Measurements from ENCODE around the gene P3H2.

DNA sequence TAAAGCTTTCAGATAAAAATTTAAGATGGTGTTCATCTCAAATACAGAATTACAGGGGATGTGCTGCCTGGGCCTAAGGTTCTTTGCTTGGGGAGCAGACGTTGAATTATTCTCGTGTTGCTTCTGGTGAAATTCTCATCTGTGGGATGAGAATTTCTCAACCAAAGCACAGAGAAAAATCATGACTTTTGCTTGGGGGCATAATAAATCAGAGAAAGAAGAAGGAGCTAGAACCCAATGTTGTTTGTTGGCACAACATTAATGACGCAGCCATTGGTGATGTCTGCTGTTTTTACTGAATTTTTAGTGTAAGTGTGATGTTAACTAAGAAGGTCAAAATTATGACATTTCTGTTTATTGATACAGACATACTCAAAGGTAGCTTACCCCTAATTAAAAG, 35.7 kb downstream of the P3H2 start:
- TF ChIP-seq, protein P1, sequence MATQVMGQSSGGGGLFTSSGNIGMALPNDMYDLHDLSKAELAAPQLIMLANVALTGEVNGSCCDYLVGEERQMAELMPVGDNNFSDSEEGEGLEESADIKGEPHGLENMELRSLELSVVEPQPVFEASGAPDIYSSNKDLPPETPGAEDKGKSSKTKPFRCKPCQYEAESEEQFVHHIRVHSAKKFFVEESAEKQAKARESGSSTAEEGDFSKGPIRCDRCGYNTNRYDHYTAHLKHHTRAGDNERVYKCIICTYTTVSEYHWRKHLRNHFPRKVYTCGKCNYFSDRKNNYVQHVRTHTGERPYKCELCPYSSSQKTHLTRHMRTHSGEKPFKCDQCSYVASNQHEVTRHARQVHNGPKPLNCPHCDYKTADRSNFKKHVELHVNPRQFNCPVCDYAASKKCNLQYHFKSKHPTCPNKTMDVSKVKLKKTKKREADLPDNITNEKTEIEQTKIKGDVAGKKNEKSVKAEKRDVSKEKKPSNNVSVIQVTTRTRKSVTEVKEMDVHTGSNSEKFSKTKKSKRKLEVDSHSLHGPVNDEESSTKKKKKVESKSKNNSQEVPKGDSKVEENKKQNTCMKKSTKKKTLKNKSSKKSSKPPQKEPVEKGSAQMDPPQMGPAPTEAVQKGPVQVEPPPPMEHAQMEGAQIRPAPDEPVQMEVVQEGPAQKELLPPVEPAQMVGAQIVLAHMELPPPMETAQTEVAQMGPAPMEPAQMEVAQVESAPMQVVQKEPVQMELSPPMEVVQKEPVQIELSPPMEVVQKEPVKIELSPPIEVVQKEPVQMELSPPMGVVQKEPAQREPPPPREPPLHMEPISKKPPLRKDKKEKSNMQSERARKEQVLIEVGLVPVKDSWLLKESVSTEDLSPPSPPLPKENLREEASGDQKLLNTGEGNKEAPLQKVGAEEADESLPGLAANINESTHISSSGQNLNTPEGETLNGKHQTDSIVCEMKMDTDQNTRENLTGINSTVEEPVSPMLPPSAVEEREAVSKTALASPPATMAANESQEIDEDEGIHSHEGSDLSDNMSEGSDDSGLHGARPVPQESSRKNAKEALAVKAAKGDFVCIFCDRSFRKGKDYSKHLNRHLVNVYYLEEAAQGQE (IDR thresholded peaks at IDR 0.05; ENCODE audit: insufficient read depth in 1 of 2, low read depth in 2 of 2, low read length in 2 of 2), result no peak
- TF ChIP-seq FOXP2 (optimal IDR thresholded peaks at IDR 0.05; ENCODE audit: borderline replicate concordance, extremely low read depth, extremely low read length, insufficient read depth) (no peak), POLR2AphosphoS5 (IDR thresholded peaks at IDR 0.05; ENCODE audit: low read depth, low read length) (no peak)

Data from PFSK-1 (cell line).